A549 (cell line): Measurements from ENCODE around the gene CMBL.

Experiments used
- BCL3 ChIP-seq: fragments of >200 bp; sonication (Bioruptor Twin); formaldehyde crosslinking; IDR thresholded peaks from 3 replicates; pipeline ENCODE4 v1.6.1; 2016
- BHLHE40 ChIP-seq: IDR thresholded peaks from 2 replicates; pipeline ENCODE4 v1.6.1; 2012; ENCODE audit warnings: low read depth, low read length, inconsistent platforms
- CHD4 ChIP-seq: fragments of 200-600 bp; sonication (generic); IDR thresholded peaks from 2 replicates; pipeline ENCODE4 v1.6.1; 2016; ENCODE audit warnings: antibody characterized with exemption, mild to moderate bottlenecking, borderline replicate concordance
- CTCF ChIP-seq: fragments of >200 bp; sonication (Bioruptor Twin); formaldehyde crosslinking; IDR thresholded peaks from 3 replicates; pipeline ENCODE4 v1.5.1; 2016
- E2F6 ChIP-seq: IDR thresholded peaks from 2 replicates; pipeline ENCODE4 v1.6.1; 2012; ENCODE audit warnings: low read depth, borderline replicate concordance
- EP300 ChIP-seq, 2 experiments: fragments of >200 bp; sonication (Bioruptor Twin); formaldehyde crosslinking; IDR thresholded peaks; 2 replicates in 1 of 2; 3 replicates in 1 of 2; pipeline ENCODE4 v1.6.1; 2016 to 2017
- FOSL2 ChIP-seq, 2 experiments: fragments of 450-650 bp in 1 of 2; fragments of >200 bp in 1 of 2; sonication (Bioruptor Twin) in 1 of 2; formaldehyde crosslinking; IDR thresholded peaks; 2 replicates each; pipeline versions ENCODE4 v1.5.0 to v1.6.1; 2016 to 2020; ENCODE audit warnings: mild to moderate bottlenecking in 1 of 2, moderate library complexity in 1 of 2
- HOXB5 ChIP-seq: fragments of 250-450 bp; sonication (Bioruptor Pico); IDR thresholded peaks from 2 replicates; pipeline ENCODE4 v1.5.0; 2020; ENCODE audit warnings: mild to moderate bottlenecking, moderate library complexity
- MAX ChIP-seq: IDR thresholded peaks from 2 replicates; pipeline ENCODE4 v1.6.1; 2012
- NR3C1 ChIP-seq: fragments of >200 bp; sonication (Bioruptor Twin); formaldehyde crosslinking; IDR thresholded peaks from 3 replicates; pipeline ENCODE4 v1.6.1; 2017
- PBX3 ChIP-seq: IDR thresholded peaks from 2 replicates; pipeline ENCODE4 v1.6.1; 2012
- POLR2A ChIP-seq: IDR thresholded peaks from 2 replicates; pipeline ENCODE4 v1.6.1; 2012; ENCODE audit warnings: mild to moderate bottlenecking, low read length
- SMC3 ChIP-seq: fragments of >200 bp; sonication (Bioruptor Twin); formaldehyde crosslinking; IDR thresholded peaks from 3 replicates; pipeline ENCODE4 v1.6.1; 2018; ENCODE audit warnings: inconsistent platforms
- SREBF2 ChIP-seq: fragments of 450-650 bp; IDR thresholded peaks from 2 replicates; pipeline ENCODE4 v1.6.1; 2014; ENCODE audit warnings: mild to moderate bottlenecking, moderate library complexity

GRCh38 chr5:10348258-10348657, 40.6 kb upstream of the CMBL start:
- TF ChIP-seq PBX3 (no peak), CTCF (no peak), BHLHE40 (no peak), SREBF2 (no peak), BCL3 (no peak), NR3C1 (no peak), MAX (no peak), POLR2A (no peak), SMC3 (no peak), FOSL2 (IDR thresholded peaks at IDR 0.05) (no peak), FOSL2 (CRISPR knock-in tag; IDR thresholded peaks at IDR 0.05) (no peak), E2F6 (no peak), HOXB5 (CRISPR knock-in tag) (no peak), CHD4 (no peak), EP300 (IDR thresholded peaks at IDR 0.05) (no peak)
